Neural cell (in vitro differentiated cells): ENCODE results near the gene NOP9.

ENCODE experiments used
- CTCF ChIP-seq: fragments of 450-650 bp; IDR thresholded peaks from 2 replicates; pipeline ENCODE4 v1.5.1; 2014; ENCODE audit warnings: antibody characterized with exemption, mild to moderate bottlenecking, moderate library complexity; ENCODE audit not compliant: poor library complexity, severe bottlenecking
- EP300 ChIP-seq: fragments of 450-650 bp; conservative IDR thresholded peaks from 2 replicates; pipeline ENCODE4 v1.6.1; 2014; ENCODE audit warnings: antibody characterized with exemption, mild to moderate bottlenecking, moderate library complexity; ENCODE audit not compliant: poor library complexity, severe bottlenecking
- EZH2 ChIP-seq: fragments of 200-600, 300-800 bp; shearing (Covaris generic), sonication (generic); IDR thresholded peaks from 2 replicates; pipeline ENCODE4 v1.6.1; 2014; ENCODE audit warnings: antibody characterized with exemption, low read length, borderline replicate concordance, mild to moderate bottlenecking; ENCODE audit not compliant: insufficient read depth, poor library complexity, severe bottlenecking
- MXI1 ChIP-seq: fragments of 450-650 bp; conservative IDR thresholded peaks from 2 replicates; pipeline ENCODE4 v1.6.1; 2014; ENCODE audit warnings: antibody characterized with exemption, mild to moderate bottlenecking; ENCODE audit not compliant: poor library complexity, severe bottlenecking
- POLR2AphosphoS5 ChIP-seq: IDR thresholded peaks from 2 replicates; pipeline ENCODE4 v1.6.1; 2012
- REST ChIP-seq: IDR thresholded peaks from 2 replicates; pipeline ENCODE4 v1.6.1; 2012; ENCODE audit warnings: borderline replicate concordance
- TAF1 ChIP-seq: IDR thresholded peaks from 2 replicates; pipeline ENCODE4 v1.6.1; 2012; ENCODE audit warnings: low read depth

- TF ChIP-seq CTCF (no peak), POLR2AphosphoS5 (no peak), EZH2 (no peak), TAF1 (no peak), EP300 (no peak), MXI1 (no peak), REST (no peak)
Observed at GRCh38 chr14:24348186-24348585, 48.5 kb downstream of the NOP9 start.
